Activated CD4-positive, alpha-beta T cell treated with anti-CD3 and anti-CD28 coated beads, Interleukin-2, amount 10 ng/mL, durations not matched to agents 7 days and 5 days (primary cell): Measurements from ENCODE around the gene ACSS2. TPM values are rescaled to one million over a fixed set of nuclear protein-coding genes. Genes with fewer than 3 reads are reported as not detected.

ENCODE experiments used
- total RNA-seq, 2 experiments: library from RNA; stranded (reverse); gene quantifications; one replicate each; pipeline ENCODE4 v1.2.3, GENCODE V29; 2021

Gene ACSS2
- total RNA-seq, 2 experiments from 2014 or later, result 33.0 to 36.1 TPM

Other genes with a start within 250 kb of the ACSS2 start
- 10 to 100 TPM; 18.7 to 21.6 TPM for gene PIGU, start 199.5 kb upstream of the ACSS2 start, total RNA-seq
- 1 to 10 TPM; 1.3 to 2.6 TPM for gene TP53INP2, start 172.3 kb upstream of the ACSS2 start, total RNA-seq
- 10 to 100 TPM; 32.3 to 35.0 TPM for gene NCOA6, start 51.0 kb upstream of the ACSS2 start, total RNA-seq
- 1 to 10 TPM; 5.7 to 7.2 TPM for gene GGT7, start 3.8 kb upstream of the ACSS2 start, total RNA-seq
- 10 to 100 TPM; 48.7 to 49.1 TPM for gene GSS, start 79.2 kb downstream of the ACSS2 start, total RNA-seq
- under 1 TPM; 0.04 to 0.27 TPM for gene MYH7B, start 79.3 kb downstream of the ACSS2 start, total RNA-seq
- gene TRPC4AP, start 216.2 kb downstream of the ACSS2 start, total RNA-seq, result 10 to 100 TPM; 48.8 to 49.4 TPM